ENCODE results near the gene TTC8. TPM values are rescaled to one million over a fixed set of nuclear protein-coding genes. Genes with fewer than 3 reads are reported as not detected.

TTC8 gene
- total RNA-seq, 1 experiment from 2014 or later = 12.4 TPM

DNA sequence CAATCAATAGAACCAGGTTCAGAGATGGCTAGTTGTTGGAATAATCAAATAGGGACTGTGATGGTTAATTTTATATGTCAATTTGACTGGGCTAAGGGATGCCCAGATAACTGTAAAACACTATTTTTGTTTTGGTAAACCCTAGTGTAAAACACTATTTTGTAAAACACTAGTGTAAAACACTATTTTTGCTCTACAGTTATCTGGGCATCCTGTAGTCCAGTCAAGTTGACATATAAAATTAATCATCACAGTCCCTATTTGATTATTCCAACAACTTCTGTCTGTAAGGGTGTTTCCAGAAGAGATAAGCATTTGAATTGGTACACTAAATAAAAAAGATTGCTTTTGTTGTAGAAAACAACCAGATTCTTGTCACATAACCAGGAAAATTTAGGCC is 16.1 kb upstream of the TTC8 start:
- POLR2A ChIA-PET = no interaction called here
- DNase-seq (ENCODE audit: low read depth, low spot score) = no peak
- H3K4me1 ChIP-seq (ENCODE audit: control insufficient read depth, insufficient read depth, low read length) = no peaks in the 10 kb centered on the region
- no peaks in the 10 kb centered on the region for H3K9me3 ChIP-seq (ENCODE audit: control insufficient read depth, insufficient read depth, low read depth, low read length)
- H3K36me3 ChIP-seq (ENCODE audit: control insufficient read depth, insufficient read depth, low read length) = no peaks in the 10 kb centered on the region
- CTCF ChIA-PET = no interaction called here
- ATAC-seq = no peak
- TF ChIP-seq, protein P1, sequence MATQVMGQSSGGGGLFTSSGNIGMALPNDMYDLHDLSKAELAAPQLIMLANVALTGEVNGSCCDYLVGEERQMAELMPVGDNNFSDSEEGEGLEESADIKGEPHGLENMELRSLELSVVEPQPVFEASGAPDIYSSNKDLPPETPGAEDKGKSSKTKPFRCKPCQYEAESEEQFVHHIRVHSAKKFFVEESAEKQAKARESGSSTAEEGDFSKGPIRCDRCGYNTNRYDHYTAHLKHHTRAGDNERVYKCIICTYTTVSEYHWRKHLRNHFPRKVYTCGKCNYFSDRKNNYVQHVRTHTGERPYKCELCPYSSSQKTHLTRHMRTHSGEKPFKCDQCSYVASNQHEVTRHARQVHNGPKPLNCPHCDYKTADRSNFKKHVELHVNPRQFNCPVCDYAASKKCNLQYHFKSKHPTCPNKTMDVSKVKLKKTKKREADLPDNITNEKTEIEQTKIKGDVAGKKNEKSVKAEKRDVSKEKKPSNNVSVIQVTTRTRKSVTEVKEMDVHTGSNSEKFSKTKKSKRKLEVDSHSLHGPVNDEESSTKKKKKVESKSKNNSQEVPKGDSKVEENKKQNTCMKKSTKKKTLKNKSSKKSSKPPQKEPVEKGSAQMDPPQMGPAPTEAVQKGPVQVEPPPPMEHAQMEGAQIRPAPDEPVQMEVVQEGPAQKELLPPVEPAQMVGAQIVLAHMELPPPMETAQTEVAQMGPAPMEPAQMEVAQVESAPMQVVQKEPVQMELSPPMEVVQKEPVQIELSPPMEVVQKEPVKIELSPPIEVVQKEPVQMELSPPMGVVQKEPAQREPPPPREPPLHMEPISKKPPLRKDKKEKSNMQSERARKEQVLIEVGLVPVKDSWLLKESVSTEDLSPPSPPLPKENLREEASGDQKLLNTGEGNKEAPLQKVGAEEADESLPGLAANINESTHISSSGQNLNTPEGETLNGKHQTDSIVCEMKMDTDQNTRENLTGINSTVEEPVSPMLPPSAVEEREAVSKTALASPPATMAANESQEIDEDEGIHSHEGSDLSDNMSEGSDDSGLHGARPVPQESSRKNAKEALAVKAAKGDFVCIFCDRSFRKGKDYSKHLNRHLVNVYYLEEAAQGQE (IDR thresholded peaks at IDR 0.05; ENCODE audit: insufficient read depth in 1 of 2, low read depth in 2 of 2, low read length in 1 of 2) = no peak
- TF ChIP-seq, protein P2, sequence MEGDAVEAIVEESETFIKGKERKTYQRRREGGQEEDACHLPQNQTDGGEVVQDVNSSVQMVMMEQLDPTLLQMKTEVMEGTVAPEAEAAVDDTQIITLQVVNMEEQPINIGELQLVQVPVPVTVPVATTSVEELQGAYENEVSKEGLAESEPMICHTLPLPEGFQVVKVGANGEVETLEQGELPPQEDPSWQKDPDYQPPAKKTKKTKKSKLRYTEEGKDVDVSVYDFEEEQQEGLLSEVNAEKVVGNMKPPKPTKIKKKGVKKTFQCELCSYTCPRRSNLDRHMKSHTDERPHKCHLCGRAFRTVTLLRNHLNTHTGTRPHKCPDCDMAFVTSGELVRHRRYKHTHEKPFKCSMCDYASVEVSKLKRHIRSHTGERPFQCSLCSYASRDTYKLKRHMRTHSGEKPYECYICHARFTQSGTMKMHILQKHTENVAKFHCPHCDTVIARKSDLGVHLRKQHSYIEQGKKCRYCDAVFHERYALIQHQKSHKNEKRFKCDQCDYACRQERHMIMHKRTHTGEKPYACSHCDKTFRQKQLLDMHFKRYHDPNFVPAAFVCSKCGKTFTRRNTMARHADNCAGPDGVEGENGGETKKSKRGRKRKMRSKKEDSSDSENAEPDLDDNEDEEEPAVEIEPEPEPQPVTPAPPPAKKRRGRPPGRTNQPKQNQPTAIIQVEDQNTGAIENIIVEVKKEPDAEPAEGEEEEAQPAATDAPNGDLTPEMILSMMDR (IDR thresholded peaks at IDR 0.05) = no peak
- no peak for TF ChIP-seq TCF7L2 (IDR thresholded peaks at IDR 0.05; ENCODE audit: low read depth, low read length)
- no peak for TF ChIP-seq SIN3A (IDR thresholded peaks at IDR 0.05; ENCODE audit: borderline replicate concordance, insufficient read depth, low read depth, low read length)
- TF ChIP-seq POLR2AphosphoS5 (IDR thresholded peaks at IDR 0.05; ENCODE audit: low read depth, low read length) = no peak
- no peak overlapping the region for H3K27ac ChIP-seq (ENCODE audit: low read length)
- intact Hi-C loops (cut with micrococcal nuclease; ENCODE audit: unreplicated experiment) = no loop called here
- in situ Hi-C loops (cut with HindIII; ENCODE audit: low pct_unique_long_range_greater_than_20kb, low sequenced_read_pairs) = no loop called here
- BruUV-seq (replicated peaks) = no TSS peak
- no peak overlapping the region for H3K4me3 ChIP-seq (ENCODE audit: low read depth in 2 of 2, low read length in 2 of 2)
- H3K27me3 ChIP-seq (ENCODE audit: control insufficient read depth, insufficient read depth, low read length) = no peaks in the 10 kb centered on the region; the same call in 1 of the 2 replicates

DNA sequence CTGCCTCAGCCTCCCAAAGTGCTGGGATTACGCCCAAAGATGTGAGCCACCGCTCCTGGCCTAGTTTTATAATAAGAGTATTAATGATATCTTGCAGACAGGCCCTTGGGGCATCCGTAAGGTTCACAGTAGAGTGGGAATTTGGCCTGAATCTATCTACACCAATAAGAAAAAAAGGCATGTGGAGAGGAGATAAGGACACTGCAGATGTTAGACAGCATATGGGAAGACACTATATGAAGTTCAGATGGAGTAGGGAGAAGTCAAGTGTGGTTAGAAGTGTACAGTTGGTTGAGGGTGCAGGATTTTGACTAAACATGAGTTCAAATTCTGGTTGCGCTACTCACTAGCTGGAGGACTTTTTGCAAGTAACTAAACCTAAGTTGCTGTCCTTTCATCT is 8.5 kb upstream of the TTC8 start:
- Histone ChIP-seq H3K27ac (ENCODE audit: low read length) (no peak overlapping the region), H3K27me3 (ENCODE audit: control insufficient read depth, insufficient read depth, low read length) (peaks cover 2% of the 10 kb centered on the region; the same call in 1 of the 2 replicates), H3K36me3 (ENCODE audit: control insufficient read depth, insufficient read depth, low read length) (no peaks in the 10 kb centered on the region), H3K9me3 (ENCODE audit: control insufficient read depth, insufficient read depth, low read depth, low read length) (no peaks in the 10 kb centered on the region), H3K4me1 (ENCODE audit: control insufficient read depth, insufficient read depth, low read length) (no peaks in the 10 kb centered on the region), H3K4me3 (ENCODE audit: low read depth in 2 of 2, low read length in 2 of 2) (no peak overlapping the region)
- DNase-seq (ENCODE audit: low read depth, low spot score) (no peak), ATAC-seq (no peak)
- BruUV-seq (replicated peaks) = no TSS peak
- CTCF ChIA-PET = no interaction called here
- intact Hi-C loops (cut with micrococcal nuclease; ENCODE audit: unreplicated experiment) = no loop called here
- TF ChIP-seq, protein P1 (IDR thresholded peaks at IDR 0.05; ENCODE audit: insufficient read depth in 1 of 2, low read depth in 2 of 2, low read length in 1 of 2) = no peak
- TF ChIP-seq, protein P2 (IDR thresholded peaks at IDR 0.05) = no peak
- TF ChIP-seq TCF7L2 (IDR thresholded peaks at IDR 0.05; ENCODE audit: low read depth, low read length) = no peak
- TF ChIP-seq POLR2AphosphoS5 (IDR thresholded peaks at IDR 0.05; ENCODE audit: low read depth, low read length) = no peak
- no peak for TF ChIP-seq SIN3A (IDR thresholded peaks at IDR 0.05; ENCODE audit: borderline replicate concordance, insufficient read depth, low read depth, low read length)
- in situ Hi-C loops (cut with HindIII; ENCODE audit: low pct_unique_long_range_greater_than_20kb, low sequenced_read_pairs) = no loop called here
- POLR2A ChIA-PET = no interaction called here
